HepG2 (cell line): ENCODE measurements around the gene GDF7. TPM values are rescaled to one million over a fixed set of nuclear protein-coding genes. Genes with fewer than 3 reads are reported as not detected.
A peak's percentile ranks its signal among the peaks of the same experiment; 100 is the strongest.

Source experiments
- ATF5 ChIP-seq: sonication (generic); formaldehyde crosslinking; IDR thresholded peaks from 2 replicates; pipeline ENCODE4 v1.4.0; 2020; ENCODE audit warnings: mild to moderate bottlenecking, low read depth, missing genetic modification reagents
- ATF7 ChIP-seq, 2 experiments: fragments of 450-650 bp in 1 of 2; sonication (generic) in 1 of 2; formaldehyde crosslinking in 1 of 2; IDR thresholded peaks; 2 replicates each; pipeline versions ENCODE4 v1.4.0 to v1.6.1; 2016 to 2020; ENCODE audit warnings: antibody characterized with exemption in 1 of 2, mild to moderate bottlenecking in 1 of 2, missing genetic modification reagents in 1 of 2
- BRD4 ChIP-seq: sonication (generic); formaldehyde crosslinking; IDR thresholded peaks from 2 replicates; pipeline ENCODE4 v1.4.0; 2020; ENCODE audit warnings: missing genetic modification reagents
- CHCHD3 ChIP-seq: sonication (generic); formaldehyde crosslinking; IDR thresholded peaks from 2 replicates; pipeline ENCODE4 v1.8.0; 2022; ENCODE audit warnings: mild to moderate bottlenecking, missing genetic modification reagents, moderate library complexity
- EZH2 ChIP-seq: conservative IDR thresholded peaks from 2 replicates; pipeline ENCODE4 v1.6.1; 2012; ENCODE audit warnings: mild to moderate bottlenecking, low read depth, low read length, moderate library complexity
- FOXJ3 ChIP-seq: sonication (generic); formaldehyde crosslinking; IDR thresholded peaks from 2 replicates; pipeline ENCODE4 v1.4.0; 2020; ENCODE audit warnings: missing genetic modification reagents, mild to moderate bottlenecking, borderline replicate concordance
- MIER3 ChIP-seq: IDR thresholded peaks from 2 replicates; pipeline ENCODE4 v1.6.1; 2016; ENCODE audit warnings: missing compliant biosample characterization, borderline replicate concordance
- NBN ChIP-seq: fragments of 450-650 bp; conservative IDR thresholded peaks from 2 replicates; pipeline ENCODE4 v1.6.1; 2017
- NONO ChIP-seq, 2 experiments: fragments of 450-650 bp in 1 of 2; sonication (generic) in 1 of 2; formaldehyde crosslinking in 1 of 2; IDR thresholded peaks in 1 of 2; conservative IDR thresholded peaks in 1 of 2; 2 replicates each; pipeline versions ENCODE4 v1.6.1 to v1.8.0; 2017 to 2022; ENCODE audit warnings: mild to moderate bottlenecking in 1 of 2, missing genetic modification reagents in 1 of 2, moderate library complexity in 1 of 2
- NR3C1 ChIP-seq: sonication (generic); formaldehyde crosslinking; IDR thresholded peaks from 2 replicates; pipeline ENCODE4 v1.4.0; 2020; ENCODE audit warnings: missing genetic modification reagents
- NRL ChIP-seq: sonication (generic); formaldehyde crosslinking; IDR thresholded peaks from 2 replicates; pipeline ENCODE4 v1.5.0; 2020; ENCODE audit warnings: missing genetic modification reagents, mild to moderate bottlenecking, moderate library complexity, borderline replicate concordance
- SOX5 ChIP-seq: IDR thresholded peaks from 2 replicates; pipeline ENCODE4 v1.6.1; 2016; ENCODE audit warnings: borderline replicate concordance
- TP53 ChIP-seq: sonication (generic); formaldehyde crosslinking; conservative IDR thresholded peaks from 2 replicates; pipeline ENCODE4 v1.4.0; 2020; ENCODE audit warnings: missing genetic modification reagents
- ZBTB26 ChIP-seq: IDR thresholded peaks from 2 replicates; pipeline ENCODE4 v1.6.1; 2016; ENCODE audit warnings: missing compliant biosample characterization, missing genetic modification reagents, borderline replicate concordance
- ZFYVE20 ChIP-seq: sonication (generic); formaldehyde crosslinking; IDR thresholded peaks from 2 replicates; pipeline ENCODE4 v1.8.0; 2023; ENCODE audit warnings: low read depth, mild to moderate bottlenecking, moderate library complexity, missing genetic modification reagents, borderline replicate concordance
- ZNF230 ChIP-seq: sonication (generic); formaldehyde crosslinking; IDR thresholded peaks from 2 replicates; pipeline ENCODE4 v1.4.0; 2020; ENCODE audit warnings: mild to moderate bottlenecking, missing genetic modification reagents
- polyA plus RNA-seq, 8 experiments: library from polyadenylated mRNA; depleted of rRNA in 3 of 8; stranded (reverse) in 7 of 8; unstranded in 1 of 8; fragments of >200 nt; fragmentation: Illumina TruSeq in 4 of 8; extraction: Trizol in 4 of 8; gene quantifications; 2 replicates each; pipeline versions ENCODE4 v1.2.1 to v1.2.3, GENCODE V29; 2011 to 2016; ENCODE audit warnings: low read depth in 4 of 8, missing spikeins in 1 of 8, mixed read lengths in 1 of 8; ENCODE audit not compliant: insufficient read depth in 1 of 8
- total RNA-seq, 5 experiments: library from RNA; depleted of rRNA; stranded (reverse); fragments of >200 nt; fragmentation: Illumina TruSeq; extraction: Trizol; gene quantifications; 2 replicates each; pipeline ENCODE4 v1.2.3, GENCODE V29; 2016; ENCODE audit warnings: low read depth in 1 of 5
- TF ChIP-seq, protein P1 (sequence below): sonication (generic); formaldehyde crosslinking; IDR thresholded peaks from 2 replicates; pipeline ENCODE4 v1.4.0; 2020; ENCODE audit warnings: mild to moderate bottlenecking, missing genetic modification reagents

The GDF7 gene
- total and polyA plus RNA-seq, 2 of the 13 experiments (the other 11 are each of a cell fraction or from before 2014, with no cell fraction given) = 1.6 to 15.0 TPM

- TF ChIP-seq NBN (no peak), ZFYVE20 (CRISPR knock-in tag) (no peak), ATF7 (IDR thresholded peaks at IDR 0.05) (no peak), ATF7 (CRISPR knock-in tag; IDR thresholded peaks at IDR 0.05) (no peak), NR3C1 (no peak), CHCHD3 (CRISPR knock-in tag) (no peak), ATF5 (no peak), BRD4 (CRISPR knock-in tag) (no peak), MIER3 (CRISPR knock-in tag) (no peak), FOXJ3 (CRISPR knock-in tag) (no peak; the same call in 1 of the 2 replicates), NONO (IDR thresholded peaks at IDR 0.05) (no peak), NONO (CRISPR knock-in tag; conservative IDR thresholded peaks at IDR 0.05) (no peak), TP53 (CRISPR knock-in tag) (no peak), ZBTB26 (CRISPR knock-in tag) (no peak), SOX5 (CRISPR knock-in tag) (no peak), ZNF230 (CRISPR knock-in tag) (no peak), EZH2 (no peak; the same call in 1 of the 2 replicates), NRL (CRISPR knock-in tag) (peak; percentile 65; the same call in 1 of the 2 replicates)
- TF ChIP-seq, protein P1, sequence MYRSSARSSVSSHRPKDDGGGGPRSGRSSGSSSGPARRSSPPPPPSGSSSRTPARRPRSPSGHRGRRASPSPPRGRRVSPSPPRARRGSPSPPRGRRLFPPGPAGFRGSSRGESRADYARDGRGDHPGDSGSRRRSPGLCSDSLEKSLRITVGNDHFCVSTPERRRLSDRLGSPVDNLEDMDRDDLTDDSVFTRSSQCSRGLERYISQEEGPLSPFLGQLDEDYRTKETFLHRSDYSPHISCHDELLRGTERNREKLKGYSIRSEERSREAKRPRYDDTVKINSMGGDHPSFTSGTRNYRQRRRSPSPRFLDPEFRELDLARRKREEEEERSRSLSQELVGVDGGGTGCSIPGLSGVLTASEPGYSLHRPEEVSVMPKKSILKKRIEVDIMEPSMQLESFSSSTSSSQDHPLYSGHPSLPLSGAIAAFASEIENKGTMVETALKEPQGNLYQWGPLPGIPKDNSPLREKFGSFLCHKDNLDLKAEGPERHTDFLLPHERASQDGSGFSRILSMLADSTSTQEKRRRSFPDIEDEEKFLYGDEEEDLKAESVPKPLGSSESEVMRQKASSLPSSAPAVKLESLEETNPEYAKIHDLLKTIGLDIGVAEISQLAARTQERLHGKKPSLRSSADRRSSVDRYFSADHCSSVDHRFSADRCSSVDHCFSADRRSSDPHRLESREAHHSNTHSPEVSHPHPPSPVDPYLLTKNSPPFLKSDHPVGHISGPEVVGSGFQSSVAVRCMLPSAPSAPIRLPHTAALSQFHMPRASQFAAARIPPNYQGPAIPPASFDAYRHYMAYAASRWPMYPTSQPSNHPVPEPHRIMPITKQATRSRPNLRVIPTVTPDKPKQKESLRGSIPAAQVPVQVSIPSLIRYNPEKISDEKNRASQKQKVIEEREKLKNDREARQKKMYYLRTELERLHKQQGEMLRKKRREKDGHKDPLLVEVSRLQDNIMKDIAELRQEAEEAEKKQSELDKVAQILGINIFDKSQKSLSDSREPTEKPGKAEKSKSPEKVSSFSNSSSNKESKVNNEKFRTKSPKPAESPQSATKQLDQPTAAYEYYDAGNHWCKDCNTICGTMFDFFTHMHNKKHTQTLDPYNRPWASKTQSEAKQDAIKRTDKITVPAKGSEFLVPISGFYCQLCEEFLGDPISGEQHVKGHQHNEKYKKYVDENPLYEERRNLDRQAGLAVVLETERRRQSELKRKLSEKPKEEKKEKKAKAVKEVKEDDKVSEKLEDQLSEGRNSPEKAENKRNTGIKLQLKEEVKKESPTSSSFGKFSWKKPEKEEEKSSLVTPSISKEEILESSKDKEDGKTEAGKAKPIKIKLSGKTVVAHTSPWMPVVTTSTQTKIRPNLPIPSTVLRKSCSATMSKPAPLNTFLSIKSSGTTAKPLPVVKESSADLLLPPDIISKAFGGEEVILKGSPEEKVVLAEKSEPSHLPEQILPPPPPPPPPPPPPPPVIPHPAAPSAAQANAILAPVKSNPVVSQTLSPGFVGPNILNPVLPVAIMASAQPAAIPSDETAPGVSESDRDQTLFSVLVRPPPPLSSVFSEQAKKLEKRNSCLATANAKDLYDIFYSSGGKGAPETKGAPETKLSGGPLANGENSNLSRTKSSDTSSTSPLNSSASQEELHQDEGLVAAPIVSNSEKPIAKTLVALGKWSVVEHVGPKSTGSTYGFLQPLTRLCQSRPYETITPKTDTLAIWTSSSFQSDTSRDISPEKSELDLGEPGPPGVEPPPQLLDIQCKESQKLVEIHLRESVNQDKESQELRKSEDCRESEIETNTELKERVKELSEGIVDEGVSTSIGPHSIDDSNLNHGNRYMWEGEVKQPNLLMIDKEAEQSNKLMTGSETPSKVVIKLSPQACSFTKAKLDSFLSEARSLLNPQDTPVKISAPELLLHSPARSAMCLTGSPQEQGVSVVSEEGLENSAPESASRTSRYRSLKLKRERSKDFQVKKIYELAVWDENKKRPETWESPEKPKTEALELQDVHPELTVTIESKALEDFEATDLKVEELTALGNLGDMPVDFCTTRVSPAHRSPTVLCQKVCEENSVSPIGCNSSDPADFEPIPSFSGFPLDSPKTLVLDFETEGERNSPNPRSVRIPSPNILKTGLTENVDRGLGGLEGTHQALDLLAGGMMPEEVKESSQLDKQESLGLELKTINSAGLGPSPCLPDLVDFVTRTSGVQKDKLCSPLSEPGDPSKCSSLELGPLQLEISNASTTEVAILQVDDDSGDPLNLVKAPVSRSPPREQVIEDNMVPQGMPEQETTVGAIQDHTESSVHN (CRISPR knock-in tag) = no peak
Measured at GRCh38 chr2:20665243-20666004, 1.5 kb upstream of the GDF7 start (continued).
